ENCODE measurements around the gene TXNDC5. TPM values are rescaled to one million over a fixed set of nuclear protein-coding genes. Genes with fewer than 3 reads are reported as not detected.

TXNDC5 gene
- total and polyA plus RNA-seq, 9 of the 15 experiments (the other 6 are each of a cell fraction or from before 2014, with no cell fraction given) = 33.9 to 156 (median 137) TPM

DNA sequence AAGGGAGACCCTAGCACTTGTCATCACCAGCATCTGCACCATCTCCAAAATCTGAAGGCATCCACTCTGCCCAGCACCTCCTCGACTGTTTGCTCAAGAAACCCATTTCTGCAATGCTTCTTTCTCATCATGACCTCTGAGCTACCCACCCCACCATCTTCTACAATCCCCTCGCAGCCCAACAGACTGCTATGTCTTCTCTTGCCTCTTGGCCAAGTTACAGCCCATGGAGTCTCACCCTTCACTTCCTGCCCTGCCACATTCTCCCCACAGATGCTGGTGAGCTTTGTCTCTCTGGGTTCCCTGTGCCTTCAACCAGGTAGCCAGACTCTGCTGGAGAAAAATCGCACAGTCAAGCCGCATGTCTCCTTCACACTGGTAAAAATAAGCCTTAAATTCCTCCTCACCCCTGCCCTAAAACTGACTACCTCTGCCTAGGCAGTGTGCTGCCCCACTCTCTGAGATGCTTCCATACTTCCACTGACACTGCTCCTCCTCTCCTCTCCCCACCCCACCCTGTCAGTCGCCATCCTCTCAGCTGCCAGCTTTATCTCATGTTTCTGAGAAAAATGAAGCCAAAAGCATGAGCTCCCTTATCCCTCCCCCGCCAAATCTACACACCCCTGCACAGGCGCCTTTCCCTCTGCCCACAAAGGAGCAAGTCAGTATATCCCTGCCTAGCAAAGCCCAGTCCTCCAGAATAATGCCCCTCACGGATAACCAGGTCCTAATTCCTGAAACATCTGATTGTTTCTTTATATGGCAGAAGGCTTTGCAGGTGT lies 2.3 kb upstream of the TXNDC5 start (continued):
- TF ChIP-seq, protein P1, sequence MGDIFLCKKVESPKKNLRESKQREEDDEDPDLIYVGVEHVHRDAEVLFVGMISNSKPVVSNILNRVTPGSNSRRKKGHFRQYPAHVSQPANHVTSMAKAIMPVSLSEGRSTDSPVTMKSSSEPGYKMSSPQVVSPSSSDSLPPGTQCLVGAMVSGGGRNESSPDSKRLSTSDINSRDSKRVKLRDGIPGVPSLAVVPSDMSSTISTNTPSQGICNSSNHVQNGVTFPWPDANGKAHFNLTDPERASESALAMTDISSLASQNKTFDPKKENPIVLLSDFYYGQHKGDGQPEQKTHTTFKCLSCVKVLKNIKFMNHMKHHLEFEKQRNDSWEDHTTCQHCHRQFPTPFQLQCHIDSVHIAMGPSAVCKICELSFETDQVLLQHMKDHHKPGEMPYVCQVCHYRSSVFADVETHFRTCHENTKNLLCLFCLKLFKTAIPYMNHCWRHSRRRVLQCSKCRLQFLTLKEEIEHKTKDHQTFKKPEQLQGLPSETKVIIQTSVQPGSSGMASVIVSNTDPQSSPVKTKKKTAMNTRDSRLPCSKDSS (IDR thresholded peaks at IDR 0.05; ENCODE audit: low read depth, partially characterized antibody) = no peak
- no peak for TF ChIP-seq GATAD2A (IDR thresholded peaks at IDR 0.05)
- TF ChIP-seq ZNF143 (CRISPR knock-in tag; IDR thresholded peaks at IDR 0.05) = no peak
- no peak for TF ChIP-seq PHB2 (IDR thresholded peaks at IDR 0.05; ENCODE audit: low read depth)
- 0 out of 2 replicates have a peak, but pooled peaks have one; percentile 37 for TF ChIP-seq TOE1 (IDR thresholded peaks at IDR 0.05; ENCODE audit: borderline replicate concordance)
- TF ChIP-seq TOE1 (CRISPR knock-in tag; IDR thresholded peaks at IDR 0.05; ENCODE audit: borderline replicate concordance, low read depth) = no peak
- TF ChIP-seq ZNF668 (CRISPR knock-in tag; IDR thresholded peaks at IDR 0.05) = no peak
- no peak for TF ChIP-seq POLR3A (IDR thresholded peaks at IDR 0.05; ENCODE audit: borderline replicate concordance, extremely low read depth, insufficient read depth, insufficient read length)
- no peak for TF ChIP-seq CHD2 (IDR thresholded peaks at IDR 0.05; ENCODE audit: low read depth, low read length)
- no peak for TF ChIP-seq HDAC3 (IDR thresholded peaks at IDR 0.05; ENCODE audit: borderline replicate concordance, partially characterized antibody)
- no peak for TF ChIP-seq SRSF9 (IDR thresholded peaks at IDR 0.05; ENCODE audit: borderline replicate concordance, low read depth, low read length)
- peak; percentile 67 for TF ChIP-seq MEIS2 (IDR thresholded peaks at IDR 0.05; ENCODE audit: partially characterized antibody)
- no peak for TF ChIP-seq PTTG1 (tag; IDR thresholded peaks at IDR 0.05; ENCODE audit: low read depth)
- no peak for TF ChIP-seq KLF13 (tag; IDR thresholded peaks at IDR 0.05; ENCODE audit: borderline replicate concordance, low read depth)
- peak; percentile 78 for TF ChIP-seq STAT5A (IDR thresholded peaks at IDR 0.05; ENCODE audit: borderline replicate concordance, low read length)
- TF ChIP-seq MITF (IDR thresholded peaks at IDR 0.05) = no peak
- TF ChIP-seq ZNF311 (CRISPR knock-in tag; IDR thresholded peaks at IDR 0.05) = no peak
- TF ChIP-seq, protein P2, sequence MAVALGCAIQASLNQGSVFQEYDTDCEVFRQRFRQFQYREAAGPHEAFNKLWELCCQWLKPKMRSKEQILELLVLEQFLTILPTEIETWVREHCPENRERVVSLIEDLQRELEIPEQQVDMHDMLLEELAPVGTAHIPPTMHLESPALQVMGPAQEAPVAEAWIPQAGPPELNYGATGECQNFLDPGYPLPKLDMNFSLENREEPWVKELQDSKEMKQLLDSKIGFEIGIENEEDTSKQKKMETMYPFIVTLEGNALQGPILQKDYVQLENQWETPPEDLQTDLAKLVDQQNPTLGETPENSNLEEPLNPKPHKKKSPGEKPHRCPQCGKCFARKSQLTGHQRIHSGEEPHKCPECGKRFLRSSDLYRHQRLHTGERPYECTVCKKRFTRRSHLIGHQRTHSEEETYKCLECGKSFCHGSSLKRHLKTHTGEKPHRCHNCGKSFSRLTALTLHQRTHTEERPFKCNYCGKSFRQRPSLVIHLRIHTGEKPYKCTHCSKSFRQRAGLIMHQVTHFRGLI (CRISPR knock-in tag; IDR thresholded peaks at IDR 0.05) = no peak
- TF ChIP-seq ZNF3 (CRISPR knock-in tag; IDR thresholded peaks at IDR 0.05) = no peak
- TF ChIP-seq SMARCA5 (IDR thresholded peaks at IDR 0.05) = no peak
- TF ChIP-seq ZNF707 (CRISPR knock-in tag; conservative IDR thresholded peaks at IDR 0.05) = no peak
- TF ChIP-seq TCF3 (CRISPR knock-in tag; IDR thresholded peaks at IDR 0.05) = peak; percentile 55
- TF ChIP-seq MXI1 (IDR thresholded peaks at IDR 0.05; ENCODE audit: low read depth, low read length) = no peak
- TF ChIP-seq ZNF77 (CRISPR knock-in tag; IDR thresholded peaks at IDR 0.05) = no peak
- TF ChIP-seq MYC (IDR thresholded peaks at IDR 0.05; ENCODE audit: low read depth, low read length) = 0 out of 2 replicates have a peak, but pooled peaks have one; percentile 25
- no peak for TF ChIP-seq MYC (CRISPR knock-in tag; IDR thresholded peaks at IDR 0.05; ENCODE audit: borderline replicate concordance, low read depth)
- no peak for TF ChIP-seq SETDB1 (IDR thresholded peaks at IDR 0.05; ENCODE audit: low read length)
